Hepatocyte (in vitro differentiated cells): ENCODE results near the gene RAB5IF.

Experiments
- CTCF ChIP-seq: fragments of 200-600 bp; sonication (generic); IDR thresholded peaks from 2 replicates; pipeline ENCODE4 v1.5.1; 2016; ENCODE audit warnings: antibody characterized with exemption, mild to moderate bottlenecking; ENCODE audit not compliant: poor library complexity
- EZH2 ChIP-seq: fragments of 200-600 bp; sonication (generic); IDR thresholded peaks from 2 replicates; pipeline ENCODE4 v1.6.1; 2016; ENCODE audit warnings: antibody characterized with exemption, mild to moderate bottlenecking, borderline replicate concordance

GRCh38 chr20:36620917-36621316 lies 15.3 kb downstream of the RAB5IF start:
- TF ChIP-seq CTCF (no peak), EZH2 (no peak)
